Measurements from ENCODE around the gene SORBS2.

SORBS2 gene

GRCh38 chr4:185683222-185683621, 128.8 kb downstream of the SORBS2 start:
- in situ Hi-C loops (cut with HindIII; ENCODE audit: low sequenced_read_pairs) = no loop called here
- no peak for DNase-seq (ENCODE audit: low read depth)
- H3K4me3 ChIP-seq (ENCODE audit: low read depth, low read length) = no peak overlapping the region
- no peak for TF ChIP-seq CTCF (IDR thresholded peaks at IDR 0.05; ENCODE audit: low read depth, low read length, missing control alignments)

GRCh38 chr4:185682236-185682635, 129.8 kb downstream of the SORBS2 start:
- no peak overlapping the region for H3K4me3 ChIP-seq (ENCODE audit: low read depth, low read length)
- in situ Hi-C loops (cut with HindIII; ENCODE audit: low sequenced_read_pairs) = no loop called here
- no peak for TF ChIP-seq CTCF (IDR thresholded peaks at IDR 0.05; ENCODE audit: low read depth, low read length, missing control alignments)
- peak; percentile 8 for DNase-seq (ENCODE audit: low read depth)

GRCh38 chr4:185681604-185682003, 130.4 kb downstream of the SORBS2 start:
- in situ Hi-C loops (cut with HindIII; ENCODE audit: low sequenced_read_pairs) = no loop called here
- no peak for TF ChIP-seq CTCF (IDR thresholded peaks at IDR 0.05; ENCODE audit: low read depth, low read length, missing control alignments)
- H3K4me3 ChIP-seq (ENCODE audit: low read depth, low read length) = no peak overlapping the region
- no peak for DNase-seq (ENCODE audit: low read depth)

GRCh38 chr4:185680617-185681016, 131.4 kb downstream of the SORBS2 start:
- TF ChIP-seq CTCF (IDR thresholded peaks at IDR 0.05; ENCODE audit: low read depth, low read length, missing control alignments) = no peak

GRCh38 chr4:185679523-185679922, 132.5 kb downstream of the SORBS2 start:
- no peak overlapping the region for H3K4me3 ChIP-seq (ENCODE audit: low read depth, low read length)
- in situ Hi-C loops (cut with HindIII; ENCODE audit: low sequenced_read_pairs) = no loop called here
- TF ChIP-seq CTCF (IDR thresholded peaks at IDR 0.05; ENCODE audit: low read depth, low read length, missing control alignments) = no peak
- DNase-seq (ENCODE audit: low read depth) = no peak

More at GRCh38 chr4:185680617-185681016, 131.4 kb downstream of the SORBS2 start:
- no peak overlapping the region for H3K4me3 ChIP-seq (ENCODE audit: low read depth, low read length)
- DNase-seq (ENCODE audit: low read depth) = no peak
- in situ Hi-C loops (cut with HindIII; ENCODE audit: low sequenced_read_pairs) = no loop called here

GRCh38 chr4:185677637-185678314, 134.2 kb downstream of the SORBS2 start:
- no peak overlapping the region for H3K4me3 ChIP-seq (ENCODE audit: low read depth, low read length)
- in situ Hi-C loops (cut with HindIII; ENCODE audit: low sequenced_read_pairs) = no loop called here
- no peak for DNase-seq (ENCODE audit: low read depth)
- TF ChIP-seq CTCF (IDR thresholded peaks at IDR 0.05; ENCODE audit: low read depth, low read length, missing control alignments) = no peak

All from astrocyte of the cerebellum (primary cell).